Jurkat, Clone E6-1 (cell line): ENCODE data around the gene TOPAZ1.
"Not testable (repeated sequence)": the region's sequence is repeated elsewhere in the genome, so short reads cannot be mapped to it uniquely, and the experiment has no call there.

Experiments used
- DNase-seq: peaks from one replicate; pipeline ENCODE4 v3.0.0-alpha.2; 2011; ENCODE audit warnings: low read depth, low spot score
- H3K4me3 ChIP-seq: 2 replicates; pipeline ENCODE4 v1.5.1; 2011; ENCODE audit warnings: mild to moderate bottlenecking, low read length, control low read depth, moderate library complexity

The TOPAZ1 gene

GRCh38 chr3:44323341-44323955 is 81.8 kb downstream of the TOPAZ1 start:
- peak; percentile 57 for DNase-seq
- no peak overlapping the region for H3K4me3 ChIP-seq

- H3K4me3 ChIP-seq: no peak overlapping the region
- DNase-seq: no peak
Observed at GRCh38 chr3:44324584-44324983, 82.9 kb downstream of the TOPAZ1 start.

GRCh38 chr3:44326019-44326418 is 84.3 kb downstream of the TOPAZ1 start:
- no peak for DNase-seq

GRCh38 chr3:44326515-44326914 is 84.8 kb downstream of the TOPAZ1 start:
- H3K4me3 ChIP-seq: no peak overlapping the region
- no peak for DNase-seq

More at GRCh38 chr3:44326019-44326418, 84.3 kb downstream of the TOPAZ1 start:
- H3K4me3 ChIP-seq: no peak overlapping the region

GRCh38 chr3:44329946-44330345 is 88.3 kb downstream of the TOPAZ1 start:
- H3K4me3 ChIP-seq: no peak overlapping the region
- DNase-seq: no peak

GRCh38 chr3:44330444-44330843 is 88.8 kb downstream of the TOPAZ1 start:
- no peak for DNase-seq
- no peak overlapping the region for H3K4me3 ChIP-seq

GRCh38 chr3:44334326-44334725 is 92.6 kb downstream of the TOPAZ1 start:
- H3K4me3 ChIP-seq: no peak overlapping the region
- no peak for DNase-seq

GRCh38 chr3:44337248-44337785 is 95.6 kb downstream of the TOPAZ1 start:
- no peak for DNase-seq
- H3K4me3 ChIP-seq: peak overlapping the region; percentile 87

- DNase-seq: peak; percentile 96
- peak within 1 kb of the TSS; percentile 87 for H3K4me3 ChIP-seq
Observed at GRCh38 chr3:44338010-44338827, 96.5 kb downstream of the TOPAZ1 start, which contains the start of gene TCAIM. TCAIM (plus strand) TSS chr3:44338766; CDS start chr3:44354783, 16,017 bp downstream.

- H3K4me3 ChIP-seq: peak overlapping the region; percentile 87
- DNase-seq: no peak
Observed at GRCh38 chr3:44338828-44339127, 97.1 kb downstream of the TOPAZ1 start.

- peak overlapping the region; percentile 87 for H3K4me3 ChIP-seq
- DNase-seq: no peak
Observed at GRCh38 chr3:44339181-44340057, 97.7 kb downstream of the TOPAZ1 start.

GRCh38 chr3:44340058-44340395 is 98.3 kb downstream of the TOPAZ1 start:
- no peak for DNase-seq

GRCh38 chr3:44342176-44342790 is 100.6 kb downstream of the TOPAZ1 start:
- no peak overlapping the region for H3K4me3 ChIP-seq
- no peak for DNase-seq

More at GRCh38 chr3:44340058-44340395, 98.3 kb downstream of the TOPAZ1 start:
- H3K4me3 ChIP-seq: no peak overlapping the region

GRCh38 chr3:44343421-44343820 is 101.7 kb downstream of the TOPAZ1 start:
- no peak overlapping the region for H3K4me3 ChIP-seq
- no peak for DNase-seq

- not testable (repeated sequence) for H3K4me3 ChIP-seq, DNase-seq
Observed at GRCh38 chr3:44346590-44346989, 104.9 kb downstream of the TOPAZ1 start.

GRCh38 chr3:44348993-44349392 is 107.3 kb downstream of the TOPAZ1 start:
- DNase-seq: no peak
- H3K4me3 ChIP-seq: no peak overlapping the region

GRCh38 chr3:44353355-44353924 is 111.8 kb downstream of the TOPAZ1 start:
- no peak for DNase-seq
- no peak overlapping the region for H3K4me3 ChIP-seq

GRCh38 chr3:44355362-44356033 is 113.8 kb downstream of the TOPAZ1 start:
- DNase-seq: no peak
- no peak overlapping the region for H3K4me3 ChIP-seq
